ENCODE data around the gene SCAMP1. TPM values are rescaled to one million over a fixed set of nuclear protein-coding genes. Genes with fewer than 3 reads are reported as not detected.

SCAMP1 gene
- total and polyA plus RNA-seq, 2 of the 13 experiments (the other 11 are each of a cell fraction or from before 2014, with no cell fraction given) = 18.2 to 33.7 TPM

GRCh38 chr5:78359831-78360673, at the start of gene SCAMP1 (continued):
- TF ChIP-seq, protein P1, sequence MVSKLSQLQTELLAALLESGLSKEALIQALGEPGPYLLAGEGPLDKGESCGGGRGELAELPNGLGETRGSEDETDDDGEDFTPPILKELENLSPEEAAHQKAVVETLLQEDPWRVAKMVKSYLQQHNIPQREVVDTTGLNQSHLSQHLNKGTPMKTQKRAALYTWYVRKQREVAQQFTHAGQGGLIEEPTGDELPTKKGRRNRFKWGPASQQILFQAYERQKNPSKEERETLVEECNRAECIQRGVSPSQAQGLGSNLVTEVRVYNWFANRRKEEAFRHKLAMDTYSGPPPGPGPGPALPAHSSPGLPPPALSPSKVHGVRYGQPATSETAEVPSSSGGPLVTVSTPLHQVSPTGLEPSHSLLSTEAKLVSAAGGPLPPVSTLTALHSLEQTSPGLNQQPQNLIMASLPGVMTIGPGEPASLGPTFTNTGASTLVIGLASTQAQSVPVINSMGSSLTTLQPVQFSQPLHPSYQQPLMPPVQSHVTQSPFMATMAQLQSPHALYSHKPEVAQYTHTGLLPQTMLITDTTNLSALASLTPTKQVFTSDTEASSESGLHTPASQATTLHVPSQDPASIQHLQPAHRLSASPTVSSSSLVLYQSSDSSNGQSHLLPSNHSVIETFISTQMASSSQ (IDR thresholded peaks at IDR 0.05; ENCODE audit: low read depth) = no peak
- TF ChIP-seq, protein P1 (CRISPR knock-in tag; IDR thresholded peaks at IDR 0.05; ENCODE audit: borderline replicate concordance) = 0 out of 2 replicates have a peak, but pooled peaks have one; percentile 52
- TF ChIP-seq MYC (CRISPR knock-in tag; IDR thresholded peaks at IDR 0.05; ENCODE audit: borderline replicate concordance) (peak; percentile 89), NR2F2 (IDR thresholded peaks at IDR 0.05; ENCODE audit: borderline replicate concordance, low read depth) (no peak), SETDB1 (CRISPR knock-in tag; IDR thresholded peaks at IDR 0.05; ENCODE audit: borderline replicate concordance) (no peak), POGZ (CRISPR knock-in tag; IDR thresholded peaks at IDR 0.05) (peak; percentile 78), ZNF235 (CRISPR knock-in tag; IDR thresholded peaks at IDR 0.05; ENCODE audit: borderline replicate concordance) (no peak), ZNF468 (CRISPR knock-in tag; IDR thresholded peaks at IDR 0.05) (0 out of 2 replicates have a peak, but pooled peaks have one; percentile 31), SNRNP70 (IDR thresholded peaks at IDR 0.05; ENCODE audit: low read depth, low read length) (no peak), ZSCAN5A (CRISPR knock-in tag; IDR thresholded peaks at IDR 0.05; ENCODE audit: borderline replicate concordance) (no peak), KAT7 (CRISPR knock-in tag; IDR thresholded peaks at IDR 0.05; ENCODE audit: borderline replicate concordance) (peak; percentile 18; the same call in 1 of the 2 replicates), LCORL (IDR thresholded peaks at IDR 0.05) (no peak), LCORL (CRISPR knock-in tag; IDR thresholded peaks at IDR 0.05) (peak; percentile 68; the same call in 1 of the 2 replicates), SIX4 (CRISPR knock-in tag; IDR thresholded peaks at IDR 0.05) (no peak), ZFP41 (CRISPR knock-in tag; IDR thresholded peaks at IDR 0.05; ENCODE audit: borderline replicate concordance) (no peak), ARNTL (CRISPR knock-in tag; IDR thresholded peaks at IDR 0.05) (no peak), GATAD1 (CRISPR knock-in tag; IDR thresholded peaks at IDR 0.05) (peak; percentile 67), ZNF720 (CRISPR knock-in tag; IDR thresholded peaks at IDR 0.05) (no peak), ZBTB38 (CRISPR knock-in tag; IDR thresholded peaks at IDR 0.05) (peak; percentile 28; the same call in 1 of the 2 replicates), HDAC2 (CRISPR knock-in tag; IDR thresholded peaks at IDR 0.05) (no peak), FOXA1 (IDR thresholded peaks at IDR 0.05) (no peak), FOXA1 (CRISPR knock-in tag; IDR thresholded peaks at IDR 0.05) (no peak), RCOR2 (CRISPR knock-in tag; IDR thresholded peaks at IDR 0.05) (no peak), ZNF572 (CRISPR knock-in tag; IDR thresholded peaks at IDR 0.05) (0 out of 2 replicates have a peak, but pooled peaks have one; percentile 70), ETV5 (CRISPR knock-in tag; IDR thresholded peaks at IDR 0.05; ENCODE audit: borderline replicate concordance) (peak; percentile 39; the same call in 1 of the 2 replicates)
- TF ChIP-seq, protein P2, sequence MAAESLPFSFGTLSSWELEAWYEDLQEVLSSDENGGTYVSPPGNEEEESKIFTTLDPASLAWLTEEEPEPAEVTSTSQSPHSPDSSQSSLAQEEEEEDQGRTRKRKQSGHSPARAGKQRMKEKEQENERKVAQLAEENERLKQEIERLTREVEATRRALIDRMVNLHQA (CRISPR knock-in tag; IDR thresholded peaks at IDR 0.05) = no peak

Measured in HepG2 (cell line).